Measurements from ENCODE around the gene DDX1. TPM values are rescaled to one million over a fixed set of nuclear protein-coding genes. Genes with fewer than 3 reads are reported as not detected.

The DDX1 gene
- total and polyA plus RNA-seq, 9 of the 15 experiments (the other 6 are each of a cell fraction or from before 2014, with no cell fraction given) = 116 to 277 (median 232) TPM

DNA sequence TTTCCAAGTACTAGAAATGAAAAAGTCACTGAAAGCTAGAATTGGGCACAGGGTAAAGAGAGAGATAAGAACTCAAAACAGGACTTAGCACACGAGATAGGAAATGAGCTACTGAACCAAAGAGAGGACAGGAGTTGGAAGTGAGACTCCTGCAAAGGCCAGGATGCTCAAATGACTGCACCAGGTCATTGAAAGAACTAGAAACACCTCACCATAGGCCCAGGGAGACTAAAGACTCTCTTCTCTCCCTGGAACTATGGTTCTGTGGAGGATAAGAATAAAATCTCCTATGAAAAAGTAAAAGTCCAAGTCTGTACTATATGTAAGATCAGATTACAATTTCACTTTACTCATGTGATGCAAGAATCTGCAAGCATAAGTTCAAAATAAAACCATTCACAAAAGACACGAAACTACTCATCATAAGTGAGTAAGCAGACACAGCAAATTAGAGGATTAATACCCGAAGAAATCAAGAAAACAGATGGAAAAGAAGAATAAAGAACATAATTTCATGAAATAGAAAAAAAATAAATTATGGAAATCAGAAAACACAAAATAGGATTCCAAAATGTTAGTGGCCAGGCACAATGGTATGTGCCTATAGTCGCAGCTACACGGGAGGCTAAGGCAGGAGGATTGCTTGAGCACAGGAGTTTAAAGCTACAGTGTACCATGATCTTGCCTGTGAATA lies 37.0 kb upstream of the DDX1 start (continued):
- TF ChIP-seq RBM15 (IDR thresholded peaks at IDR 0.05; ENCODE audit: insufficient read depth, low read length) (no peak), PTBP1 (IDR thresholded peaks at IDR 0.05; ENCODE audit: low read depth, low read length) (no peak), ILF3 (IDR thresholded peaks at IDR 0.05; ENCODE audit: borderline replicate concordance) (no peak), ARID1B (IDR thresholded peaks at IDR 0.05) (peak; percentile 63), SMAD4 (CRISPR knock-in tag; conservative IDR thresholded peaks at IDR 0.05) (peak; percentile 84), ATF7 (IDR thresholded peaks at IDR 0.05) (peak; percentile 80; the same call in 1 of the 2 replicates), ATF3 (IDR thresholded peaks at IDR 0.05) (peak; percentile 93), ATF3 (CRISPR knock-in tag; conservative IDR thresholded peaks at IDR 0.05) (no peak), ZNF707 (CRISPR knock-in tag; conservative IDR thresholded peaks at IDR 0.05) (no peak), CC2D1A (IDR thresholded peaks at IDR 0.05) (peak; percentile 77; the same call in 1 of the 2 replicates), EP400 (IDR thresholded peaks at IDR 0.05) (peak; percentile 70), ZNF586 (CRISPR knock-in tag; conservative IDR thresholded peaks at IDR 0.05) (0 out of 2 replicates have a peak, but pooled peaks have one; percentile 68), TFAM (CRISPR knock-in tag; conservative IDR thresholded peaks at IDR 0.05) (no peak), NFE2L1 (tag; IDR thresholded peaks at IDR 0.05; ENCODE audit: borderline replicate concordance, low read depth) (no peak), ZNF445 (CRISPR knock-in tag; IDR thresholded peaks at IDR 0.05; ENCODE audit: low read depth) (no peak), CBX8 (IDR thresholded peaks at IDR 0.05; ENCODE audit: borderline replicate concordance, extremely low read depth, low read depth, low read length, poor library complexity, severe bottlenecking) (no peak), CHAMP1 (IDR thresholded peaks at IDR 0.05) (0 out of 2 replicates have a peak, but pooled peaks have one; percentile 18), POLR2H (tag; IDR thresholded peaks at IDR 0.05; ENCODE audit: low read depth) (peak; percentile 84)
- TF ChIP-seq, protein P1, sequence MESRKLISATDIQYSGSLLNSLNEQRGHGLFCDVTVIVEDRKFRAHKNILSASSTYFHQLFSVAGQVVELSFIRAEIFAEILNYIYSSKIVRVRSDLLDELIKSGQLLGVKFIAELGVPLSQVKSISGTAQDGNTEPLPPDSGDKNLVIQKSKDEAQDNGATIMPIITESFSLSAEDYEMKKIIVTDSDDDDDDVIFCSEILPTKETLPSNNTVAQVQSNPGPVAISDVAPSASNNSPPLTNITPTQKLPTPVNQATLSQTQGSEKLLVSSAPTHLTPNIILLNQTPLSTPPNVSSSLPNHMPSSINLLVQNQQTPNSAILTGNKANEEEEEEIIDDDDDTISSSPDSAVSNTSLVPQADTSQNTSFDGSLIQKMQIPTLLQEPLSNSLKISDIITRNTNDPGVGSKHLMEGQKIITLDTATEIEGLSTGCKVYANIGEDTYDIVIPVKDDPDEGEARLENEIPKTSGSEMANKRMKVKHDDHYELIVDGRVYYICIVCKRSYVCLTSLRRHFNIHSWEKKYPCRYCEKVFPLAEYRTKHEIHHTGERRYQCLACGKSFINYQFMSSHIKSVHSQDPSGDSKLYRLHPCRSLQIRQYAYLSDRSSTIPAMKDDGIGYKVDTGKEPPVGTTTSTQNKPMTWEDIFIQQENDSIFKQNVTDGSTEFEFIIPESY (CRISPR knock-in tag; IDR thresholded peaks at IDR 0.05) = no peak
- TF ChIP-seq, protein P2, sequence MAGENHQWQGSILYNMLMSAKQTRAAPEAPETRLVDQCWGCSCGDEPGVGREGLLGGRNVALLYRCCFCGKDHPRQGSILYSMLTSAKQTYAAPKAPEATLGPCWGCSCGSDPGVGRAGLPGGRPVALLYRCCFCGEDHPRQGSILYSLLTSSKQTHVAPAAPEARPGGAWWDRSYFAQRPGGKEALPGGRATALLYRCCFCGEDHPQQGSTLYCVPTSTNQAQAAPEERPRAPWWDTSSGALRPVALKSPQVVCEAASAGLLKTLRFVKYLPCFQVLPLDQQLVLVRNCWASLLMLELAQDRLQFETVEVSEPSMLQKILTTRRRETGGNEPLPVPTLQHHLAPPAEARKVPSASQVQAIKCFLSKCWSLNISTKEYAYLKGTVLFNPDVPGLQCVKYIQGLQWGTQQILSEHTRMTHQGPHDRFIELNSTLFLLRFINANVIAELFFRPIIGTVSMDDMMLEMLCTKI (IDR thresholded peaks at IDR 0.05; ENCODE audit: partially characterized antibody) = no peak

Data from K562 (cell line).